Measurements from ENCODE around the gene DTX4.

DNA sequence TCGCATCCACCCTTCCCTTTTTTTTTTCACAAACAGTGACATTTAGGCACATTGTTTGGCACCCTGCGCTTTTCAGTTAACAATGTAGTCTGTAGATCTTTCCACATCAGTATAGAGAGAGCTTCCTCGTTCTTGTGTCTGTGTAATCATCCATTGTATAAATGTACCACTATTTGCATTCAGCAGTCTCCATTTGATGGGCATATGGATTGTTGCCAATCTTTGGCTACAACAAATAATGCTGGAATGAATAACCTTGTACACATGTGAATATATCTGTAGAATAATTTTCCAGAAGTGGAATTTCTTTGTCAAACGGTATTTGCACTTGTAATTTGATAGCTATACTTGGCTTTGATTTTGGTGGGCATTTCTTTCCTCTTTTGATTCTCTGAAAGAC lies 23.7 kb downstream of the DTX4 start:
- TF ChIP-seq POLR2A (IDR thresholded peaks at IDR 0.05) (no peak), POLR2AphosphoS5 (IDR thresholded peaks at IDR 0.05) (no peak)
- TF ChIP-seq, protein P1, sequence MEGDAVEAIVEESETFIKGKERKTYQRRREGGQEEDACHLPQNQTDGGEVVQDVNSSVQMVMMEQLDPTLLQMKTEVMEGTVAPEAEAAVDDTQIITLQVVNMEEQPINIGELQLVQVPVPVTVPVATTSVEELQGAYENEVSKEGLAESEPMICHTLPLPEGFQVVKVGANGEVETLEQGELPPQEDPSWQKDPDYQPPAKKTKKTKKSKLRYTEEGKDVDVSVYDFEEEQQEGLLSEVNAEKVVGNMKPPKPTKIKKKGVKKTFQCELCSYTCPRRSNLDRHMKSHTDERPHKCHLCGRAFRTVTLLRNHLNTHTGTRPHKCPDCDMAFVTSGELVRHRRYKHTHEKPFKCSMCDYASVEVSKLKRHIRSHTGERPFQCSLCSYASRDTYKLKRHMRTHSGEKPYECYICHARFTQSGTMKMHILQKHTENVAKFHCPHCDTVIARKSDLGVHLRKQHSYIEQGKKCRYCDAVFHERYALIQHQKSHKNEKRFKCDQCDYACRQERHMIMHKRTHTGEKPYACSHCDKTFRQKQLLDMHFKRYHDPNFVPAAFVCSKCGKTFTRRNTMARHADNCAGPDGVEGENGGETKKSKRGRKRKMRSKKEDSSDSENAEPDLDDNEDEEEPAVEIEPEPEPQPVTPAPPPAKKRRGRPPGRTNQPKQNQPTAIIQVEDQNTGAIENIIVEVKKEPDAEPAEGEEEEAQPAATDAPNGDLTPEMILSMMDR (IDR thresholded peaks at IDR 0.05) = no peak
